GM18508 (cell line): ENCODE data around the gene STMP1.
"Not testable (repeated sequence)": the region's sequence is repeated elsewhere in the genome, so short reads cannot be mapped to it uniquely, and the experiment has no call there.

Source experiments
- ATAC-seq: cut with Tn5 transposase; IDR thresholded peaks from one replicate; pipeline ENCODE4 v1.9.1; 2021; ENCODE audit warnings: moderate number of reproducible peaks; ENCODE audit not compliant: insufficient read depth, unreplicated experiment

STMP1 gene

DNA sequence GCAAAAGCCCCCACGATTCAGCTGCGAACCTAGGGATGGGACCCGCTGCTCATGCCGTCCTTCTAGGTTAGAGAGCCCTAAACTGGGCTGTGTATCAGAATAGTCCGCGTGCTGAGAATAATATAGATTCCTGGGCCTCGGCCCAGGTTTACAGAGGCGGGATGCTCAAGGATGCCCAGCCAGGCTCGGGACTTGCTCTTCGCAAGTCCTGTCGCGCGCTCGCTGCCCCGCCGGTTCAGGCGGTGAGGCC is 266 bp upstream of the STMP1 start:
- no peak for ATAC-seq

DNA sequence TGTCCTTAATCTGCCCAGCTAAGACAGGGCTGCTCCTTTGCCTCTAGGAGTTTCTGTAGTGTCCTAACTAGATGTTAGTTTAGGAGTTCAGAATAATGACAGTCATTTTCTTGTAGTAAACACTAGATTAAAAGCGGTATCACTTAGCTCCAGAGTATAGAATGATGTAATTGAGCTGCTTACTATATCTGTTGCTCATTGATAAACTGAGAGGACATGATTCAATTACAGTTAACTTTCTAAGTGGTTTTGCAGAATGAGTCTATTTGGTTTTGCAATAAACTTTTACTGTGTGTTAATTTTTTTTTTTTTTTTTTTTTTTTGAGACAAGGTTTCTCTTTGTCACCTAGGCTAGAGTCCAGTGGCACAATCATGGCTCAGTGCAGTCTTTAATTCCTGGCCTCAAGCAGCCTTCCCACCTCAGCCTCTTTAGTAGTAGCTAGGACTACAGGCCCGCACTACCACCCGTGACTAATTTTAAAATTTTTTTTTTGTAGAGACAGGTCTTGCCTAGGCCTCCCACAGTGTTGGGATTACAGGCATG is 1.8 kb downstream of the STMP1 start:
- ATAC-seq = no peak

DNA sequence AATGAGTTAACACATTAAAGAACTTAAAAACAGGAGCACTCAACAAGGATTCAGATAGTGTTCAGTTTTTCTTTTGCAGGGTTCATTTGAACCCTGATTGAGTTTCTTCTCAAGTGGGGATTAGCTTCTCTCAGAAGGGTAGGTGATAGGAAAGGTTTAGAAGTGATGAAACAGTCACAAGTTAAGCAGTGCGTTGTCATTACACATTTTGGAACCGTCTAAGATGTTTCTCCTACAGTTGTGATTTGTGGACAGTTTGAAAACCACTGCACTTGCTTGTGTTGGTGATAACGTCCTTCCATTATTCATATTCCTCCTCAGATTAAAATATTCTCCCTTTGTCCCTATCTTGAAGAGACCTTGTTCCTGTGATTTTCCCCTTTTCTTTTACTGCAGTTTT is 2.7 kb downstream of the STMP1 start:
- ATAC-seq = no peak

DNA sequence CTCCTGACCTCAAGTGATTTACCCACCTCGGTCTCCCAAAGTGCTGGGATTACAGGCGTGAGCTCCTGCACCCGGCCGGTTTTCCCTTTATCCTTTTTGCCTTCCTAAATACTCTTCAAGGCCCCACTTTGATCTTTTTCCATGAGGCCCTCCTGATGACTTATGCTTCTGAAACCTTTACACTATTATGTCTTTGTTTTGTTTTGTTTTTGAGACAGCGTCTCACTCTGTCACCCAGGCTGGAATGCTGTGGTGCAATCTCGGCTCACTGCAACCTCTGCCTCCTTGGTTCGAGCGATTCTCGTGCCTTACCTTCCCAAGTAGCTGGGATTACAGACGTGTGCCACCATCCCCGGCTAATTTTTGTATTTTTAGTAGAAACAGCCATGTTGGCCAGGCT is 3.8 kb downstream of the STMP1 start:
- no peak for ATAC-seq

DNA sequence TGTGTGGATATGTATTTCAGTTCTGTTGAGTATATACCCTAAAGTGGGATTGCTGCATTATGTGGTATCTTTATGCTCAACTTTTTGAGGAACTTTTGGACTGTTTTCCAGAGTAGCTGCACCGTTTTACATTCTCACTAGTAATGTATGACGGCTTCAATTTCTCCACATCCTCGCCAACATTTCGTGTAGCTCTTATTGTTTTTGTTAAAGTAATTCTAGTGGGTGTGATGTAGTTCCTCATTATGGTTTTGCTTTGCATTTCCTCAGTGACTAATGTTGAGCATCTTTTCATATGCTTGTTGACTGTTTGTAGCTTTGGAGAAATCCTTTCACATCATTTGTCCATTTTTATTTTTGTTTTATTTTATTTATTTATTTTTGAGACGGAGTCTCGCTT is 4.5 kb downstream of the STMP1 start:
- ATAC-seq = no peak

DNA sequence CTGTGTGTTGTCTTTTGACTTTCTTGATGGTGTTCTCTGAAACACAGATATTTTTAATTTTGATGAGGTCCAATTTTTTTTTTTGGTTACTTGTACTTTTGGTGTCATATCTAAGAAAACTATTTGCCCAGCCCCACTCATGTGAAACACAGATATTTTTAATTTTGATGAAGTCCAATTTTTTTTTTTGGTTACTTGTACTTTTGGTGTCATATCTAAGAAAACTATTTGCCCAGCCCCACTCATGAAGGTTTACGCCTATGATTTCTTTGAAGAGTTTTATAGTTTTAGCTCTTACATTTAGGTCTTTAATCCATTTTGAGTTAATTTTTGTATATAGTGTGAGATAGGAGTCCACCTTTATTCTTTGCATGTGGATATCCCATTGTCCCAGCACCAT is 5.3 kb downstream of the STMP1 start:
- not testable (repeated sequence) for ATAC-seq

DNA sequence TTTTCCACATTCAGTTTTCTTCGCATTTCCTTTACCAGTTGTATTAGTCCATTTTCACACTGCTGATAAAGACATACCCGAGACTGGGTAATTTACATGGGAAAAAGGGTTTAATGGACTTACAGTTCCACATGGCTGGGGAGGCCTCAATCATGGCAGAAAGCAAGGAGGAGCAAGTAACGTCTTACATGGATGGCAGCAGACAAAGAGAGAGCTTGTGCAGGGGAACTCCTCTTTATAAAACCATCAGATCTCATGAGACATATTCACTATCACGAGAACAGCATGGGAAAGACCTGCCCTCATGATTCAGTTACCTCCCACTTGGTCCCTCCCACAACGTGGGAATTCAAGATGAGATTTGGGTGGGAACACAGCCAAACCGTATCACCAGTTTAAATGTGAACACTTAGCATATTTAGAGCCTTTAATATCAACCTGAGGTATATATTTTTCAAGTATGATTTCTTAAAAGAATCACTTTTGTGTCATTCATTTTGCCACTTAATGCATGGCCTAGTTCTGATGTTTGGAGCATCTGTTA is 6.6 kb downstream of the STMP1 start:
- ATAC-seq = not testable (repeated sequence)

DNA sequence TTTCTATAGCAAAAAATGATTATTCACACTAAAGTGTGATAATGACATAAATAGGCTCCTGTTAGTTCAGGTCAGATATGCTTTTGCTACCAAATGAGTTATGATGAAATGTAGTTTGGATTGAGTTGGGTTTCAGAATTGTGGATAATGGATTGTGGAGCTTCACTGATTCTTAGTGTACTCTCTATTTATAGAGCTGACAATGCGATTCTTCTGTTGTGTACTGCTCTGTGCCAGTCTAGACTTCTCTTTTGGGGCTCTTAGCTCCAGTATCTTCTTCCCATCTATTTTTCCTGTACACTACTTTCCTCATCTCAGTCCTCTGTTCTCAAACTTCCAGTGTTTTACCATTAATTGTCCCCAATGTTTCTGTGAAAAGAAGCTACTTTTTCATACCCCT is 7.5 kb downstream of the STMP1 start:
- no peak for ATAC-seq

DNA sequence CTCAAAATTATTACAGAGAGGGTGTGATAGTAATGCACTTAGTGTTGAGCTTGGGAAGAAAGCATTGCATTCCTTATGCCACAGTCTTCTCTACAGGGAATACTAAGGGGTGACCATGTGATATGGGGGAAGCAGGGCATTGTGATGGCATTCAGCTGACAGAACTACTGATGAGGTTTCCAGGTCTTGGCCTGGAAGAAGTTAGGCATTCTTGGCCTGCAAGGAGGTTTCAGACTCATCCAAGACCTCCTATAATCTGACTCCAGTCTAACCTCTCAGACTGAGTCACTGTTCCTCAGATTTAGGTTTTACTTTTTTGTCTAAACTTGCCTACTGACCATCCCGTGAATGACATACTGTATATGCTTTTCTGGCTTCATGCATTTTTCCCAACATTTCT is 7.9 kb downstream of the STMP1 start:
- no peak for ATAC-seq

DNA sequence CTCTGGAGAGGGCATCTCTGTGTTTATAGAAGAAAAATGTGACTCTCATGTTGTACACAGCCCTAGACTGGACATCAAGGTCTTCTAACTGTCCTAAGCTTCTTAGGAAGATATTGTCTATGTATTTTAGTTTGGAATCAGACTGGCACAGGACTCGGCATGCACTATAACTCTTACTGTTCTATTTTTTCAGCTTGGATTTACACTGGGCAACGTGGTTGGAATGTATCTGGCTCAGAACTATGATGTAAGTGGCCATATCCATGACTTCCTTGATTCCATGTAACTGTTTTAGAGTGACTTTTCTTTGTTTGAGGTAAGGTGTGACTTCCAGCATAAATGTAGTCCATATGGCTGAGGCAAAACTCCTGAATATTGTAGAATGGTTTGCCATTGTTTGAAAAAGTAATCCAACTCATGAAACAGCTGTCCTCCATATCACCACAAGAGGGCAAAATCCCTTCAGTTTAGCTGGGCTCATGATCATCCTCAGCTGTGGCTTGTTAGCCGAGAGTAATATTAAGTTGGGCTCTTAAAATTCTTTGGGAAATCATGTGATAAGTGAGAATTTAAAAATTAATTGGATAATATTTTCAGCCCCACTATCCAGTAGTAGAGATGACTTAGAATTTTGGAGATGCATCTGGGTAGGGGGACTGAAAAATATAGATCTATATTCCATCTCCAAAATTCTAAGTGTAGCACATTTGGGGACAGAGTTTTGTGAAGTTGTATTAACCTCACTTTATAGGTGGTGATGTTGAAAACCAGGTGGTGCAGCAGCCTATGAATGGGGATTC is 10.4 kb downstream of the STMP1 start:
- ATAC-seq = peak; percentile 73

DNA sequence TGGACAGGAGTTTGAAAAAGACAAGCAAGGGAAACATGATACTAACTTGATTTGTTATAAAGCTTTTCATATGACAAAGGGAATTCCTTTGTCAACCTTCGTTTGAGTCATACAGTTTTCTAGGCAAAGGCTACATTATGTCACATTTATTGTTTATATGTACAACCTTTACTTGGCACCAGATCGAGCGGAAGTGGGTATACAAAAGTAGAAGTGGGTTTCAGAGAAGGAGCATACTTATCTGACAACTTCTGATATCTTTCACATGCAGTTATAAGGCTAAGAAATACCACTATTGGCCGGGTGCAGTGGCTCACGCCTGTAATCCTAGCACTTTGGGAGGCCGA is 11.0 kb downstream of the STMP1 start:
- ATAC-seq = no peak

DNA sequence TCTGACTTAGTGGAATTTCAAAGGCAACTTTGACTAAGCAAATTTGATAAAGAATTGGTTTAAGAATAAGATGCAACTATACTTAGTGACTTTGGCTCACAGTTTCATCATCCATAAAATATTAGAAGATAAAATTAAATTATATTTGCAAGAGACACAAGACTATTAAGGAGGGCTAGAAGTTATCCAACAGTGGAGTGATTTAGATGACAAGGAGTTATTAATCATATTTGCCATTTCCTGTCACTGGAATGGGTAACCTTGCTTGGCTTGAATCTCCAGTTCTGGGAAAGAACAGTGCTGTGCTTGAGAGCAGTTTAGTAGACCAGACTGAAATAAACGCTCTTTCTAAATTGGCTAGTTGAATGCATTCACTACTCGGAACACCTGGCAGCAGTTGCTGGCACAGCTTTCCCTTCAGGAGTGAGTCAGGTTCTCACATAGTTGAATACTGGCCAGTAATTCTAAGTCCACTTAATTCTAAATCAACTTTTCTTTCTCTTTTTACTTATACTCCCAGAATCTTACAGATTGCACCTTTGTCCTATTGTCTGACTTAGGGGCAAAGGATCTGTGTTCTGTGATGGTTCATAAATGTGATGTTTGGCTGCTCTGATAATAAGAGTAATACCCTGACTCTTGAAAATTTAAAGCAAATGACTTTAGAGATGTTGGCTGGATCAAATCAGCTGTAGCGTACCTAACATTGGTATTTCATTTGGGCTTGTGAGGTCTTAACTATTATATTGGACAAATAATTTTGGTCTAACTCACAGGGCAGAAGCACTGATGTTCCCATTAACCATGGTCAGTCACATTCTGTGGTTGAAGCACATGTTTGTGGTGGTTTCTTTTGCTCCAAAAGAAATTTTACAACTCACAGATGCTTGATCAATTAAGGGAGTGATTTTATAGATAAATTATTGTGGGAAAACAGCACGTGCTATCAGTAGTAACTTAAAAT is 16.6 kb downstream of the STMP1 start:
- ATAC-seq = no peak

DNA sequence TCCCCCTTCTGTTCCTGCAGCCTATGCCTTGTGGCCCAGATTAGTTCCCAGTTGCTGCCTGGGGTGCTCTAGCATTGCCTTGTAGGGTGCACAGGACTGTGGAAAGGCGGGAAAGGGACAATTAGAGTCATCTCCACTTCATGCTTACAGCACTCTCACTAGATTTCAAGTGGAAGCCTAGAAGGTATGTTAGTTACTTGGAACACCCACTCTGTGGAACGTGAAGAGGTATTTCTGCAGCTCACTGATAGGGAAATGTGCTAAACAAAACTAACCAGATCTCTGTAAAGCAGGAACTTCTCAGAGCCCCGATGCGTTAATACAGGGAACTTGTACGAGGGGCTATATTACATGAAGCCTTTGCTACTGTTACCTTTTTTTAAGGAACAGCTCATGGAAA is 19.4 kb downstream of the STMP1 start:
- ATAC-seq = no peak

DNA sequence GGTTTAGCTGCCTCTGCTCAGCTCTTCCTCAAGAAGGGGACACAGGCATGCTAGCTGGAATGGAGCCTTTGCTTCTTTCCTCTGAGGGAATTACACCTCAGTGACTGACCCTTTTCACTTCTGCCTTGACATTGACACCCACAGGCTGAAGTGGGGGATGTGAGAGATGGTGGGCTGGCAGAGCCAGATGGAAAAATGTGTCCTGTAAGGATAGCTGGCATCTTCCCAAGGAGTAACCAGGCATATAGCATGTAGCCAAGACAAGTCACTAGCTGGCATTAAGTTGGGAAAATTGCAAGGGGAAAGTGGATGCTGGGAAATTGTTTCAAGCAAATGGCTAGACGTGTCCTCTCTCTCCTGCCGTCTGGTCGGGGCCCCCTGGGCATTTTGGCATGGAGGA is 19.9 kb downstream of the STMP1 start:
- no peak for ATAC-seq

DNA sequence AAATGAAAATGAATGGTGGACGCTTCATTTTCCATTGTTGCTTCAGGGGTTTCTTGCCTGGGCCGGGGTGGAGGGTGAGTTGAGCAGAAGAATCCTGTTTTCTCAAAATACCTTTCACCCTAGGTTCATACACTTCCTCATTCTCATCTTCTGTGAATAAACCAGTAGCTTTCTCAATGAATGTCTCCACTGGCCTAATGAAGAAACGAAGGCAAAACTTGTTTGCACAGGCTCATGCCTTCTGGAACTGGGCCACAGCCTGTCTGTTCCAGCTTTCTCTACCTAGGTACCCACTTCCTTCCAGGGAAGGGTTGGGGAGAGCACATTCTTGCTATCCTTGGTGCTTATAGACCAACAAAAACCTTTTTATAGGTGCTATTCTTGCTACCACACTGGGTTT is 21.3 kb downstream of the STMP1 start:
- ATAC-seq = no peak

DNA sequence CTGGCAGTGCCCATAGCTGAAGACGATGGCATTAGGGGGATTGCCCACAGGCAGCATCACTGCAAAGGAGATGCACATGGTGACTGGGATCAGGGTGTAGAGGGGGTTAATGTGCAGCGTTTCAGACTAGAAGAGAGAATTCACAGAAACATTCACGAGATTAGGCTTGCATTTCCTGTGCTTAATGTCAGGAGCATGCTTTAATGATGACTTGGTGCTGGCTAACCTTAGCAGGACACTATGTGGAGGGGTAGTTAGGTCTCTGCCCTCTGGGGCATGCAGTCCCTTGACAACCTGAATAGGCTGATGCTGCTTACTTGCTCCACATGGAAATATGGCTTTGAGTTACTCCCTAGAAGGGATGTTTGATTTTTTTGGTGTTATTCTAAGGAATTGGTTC is 21.8 kb downstream of the STMP1 start:
- ATAC-seq = no peak

DNA sequence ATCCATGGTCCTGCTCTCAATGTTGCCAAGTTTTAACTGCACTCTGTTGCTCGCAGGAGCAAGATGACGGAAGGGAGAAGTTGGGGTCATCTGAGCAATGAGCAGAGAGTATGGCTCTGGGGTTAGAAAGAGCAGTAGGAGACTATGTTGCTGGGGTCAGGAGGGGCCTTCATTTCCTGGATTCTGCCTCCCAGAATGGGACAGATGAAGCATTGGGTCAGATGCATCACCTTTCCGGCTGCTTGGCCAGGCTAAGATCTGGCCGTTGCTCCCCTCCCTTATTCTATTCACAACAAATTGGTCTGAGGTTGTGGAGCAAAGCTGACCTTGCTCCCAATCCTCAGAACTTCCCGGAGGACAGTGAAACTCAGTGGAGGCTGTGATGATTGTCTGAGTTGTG is 22.4 kb downstream of the STMP1 start:
- no peak for ATAC-seq

DNA sequence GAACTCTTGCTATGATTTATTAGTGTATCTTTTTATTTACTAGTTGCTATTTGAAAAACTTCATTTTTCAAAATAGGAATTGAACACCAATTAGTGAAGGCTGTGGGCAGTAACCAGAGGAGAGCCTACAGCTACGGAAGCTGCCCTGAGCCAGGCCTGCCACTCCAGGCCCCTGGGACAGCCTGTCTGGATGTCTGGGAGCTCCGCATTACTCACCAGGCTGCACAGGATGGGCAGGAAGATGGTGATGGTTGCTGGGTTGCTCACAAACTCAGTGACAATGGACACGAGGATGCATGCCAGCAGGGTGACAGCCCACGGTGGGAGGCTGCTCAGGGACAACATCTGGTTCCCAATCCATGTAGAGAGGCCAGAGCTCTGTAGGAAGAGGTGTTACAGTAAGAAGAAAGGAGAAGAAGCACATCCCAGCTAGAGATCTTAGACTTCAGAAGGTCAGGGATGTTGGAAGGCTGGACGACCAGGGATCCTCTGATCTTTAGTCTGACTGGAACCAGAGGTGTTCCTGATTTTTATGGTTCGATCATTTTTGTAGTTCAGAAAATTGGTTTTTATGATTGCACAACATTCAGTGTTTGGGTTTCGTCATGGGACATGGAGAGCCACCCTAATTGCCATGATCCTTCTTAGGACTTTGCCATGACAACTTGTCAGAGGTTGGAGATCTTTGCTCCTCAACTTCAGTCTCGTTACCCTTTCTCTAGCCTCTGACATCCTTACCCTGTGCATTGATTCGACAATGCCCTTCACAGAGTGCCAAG is 23.2 kb downstream of the STMP1 start:
- no peak for ATAC-seq

DNA sequence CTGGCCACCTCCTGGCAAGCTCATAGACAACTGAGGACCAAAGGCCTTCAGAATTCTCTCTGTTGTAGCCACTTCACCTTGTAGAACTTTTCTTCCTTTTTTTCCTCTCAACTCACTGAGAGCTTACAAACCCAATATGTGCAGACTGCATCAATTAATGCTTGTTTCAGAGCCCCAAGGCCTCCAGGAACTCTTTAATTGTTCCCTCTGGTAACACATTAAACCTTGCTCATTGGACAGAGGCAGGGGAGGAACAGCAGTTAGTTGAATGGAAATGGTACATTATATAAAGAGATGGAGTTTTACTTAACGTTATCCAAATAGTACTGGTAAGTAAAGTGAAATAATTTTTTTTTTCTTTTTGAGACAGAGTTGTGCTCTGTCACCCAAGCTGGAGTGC is 25.2 kb downstream of the STMP1 start:
- ATAC-seq = no peak

DNA sequence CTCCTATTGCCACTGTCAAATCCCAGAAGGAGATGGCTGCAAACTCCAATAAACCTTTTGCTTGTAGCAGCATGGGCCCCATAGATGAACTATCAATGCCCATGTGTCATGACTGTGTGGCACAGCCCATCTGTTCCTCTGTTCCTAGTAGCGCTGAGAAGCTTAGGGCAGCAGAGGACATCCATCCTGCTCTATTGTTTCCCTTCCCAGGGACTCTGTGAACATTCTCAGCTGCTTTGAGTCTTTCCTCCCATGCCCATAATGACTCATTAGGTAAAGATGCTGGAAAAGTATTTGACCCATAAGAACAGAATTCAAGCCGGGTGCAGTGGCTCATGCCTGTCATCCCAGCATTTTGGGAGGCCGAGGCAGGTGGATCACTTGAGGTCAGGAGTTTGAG is 28.3 kb downstream of the STMP1 start:
- no peak for ATAC-seq

DNA sequence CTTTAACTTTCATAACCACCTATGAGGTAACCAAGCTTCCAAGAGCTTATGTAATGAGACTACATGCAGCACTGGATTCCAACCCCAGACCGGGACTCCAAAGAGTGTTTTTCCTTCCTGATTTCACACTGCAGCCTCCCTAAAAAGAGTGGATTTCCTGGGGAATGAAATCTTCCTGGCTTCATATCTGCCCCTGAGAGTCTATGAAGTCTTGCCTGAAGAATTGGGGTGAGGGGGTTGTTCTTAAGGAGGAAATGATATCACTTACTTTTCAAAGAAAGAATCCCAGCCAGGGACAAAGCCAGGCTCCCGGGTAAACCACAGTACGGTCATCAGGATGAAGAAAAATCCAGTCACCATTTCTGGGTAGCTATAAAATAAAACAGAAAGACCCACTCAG is 29.7 kb downstream of the STMP1 start:
- no peak for ATAC-seq
